Femur (tissue), 1 donor: ENCODE measurements around the gene ERCC6L.

ENCODE experiments used
- DNase-seq: peaks from one replicate; pipeline ENCODE4 v3.0.0-alpha.2; 2017

Gene ERCC6L

GRCh38 chrX:72238721-72239475 is at the start of gene ERCC6L:
Gene ERCC6L, minus strand, starts transcription at chrX:72239027. Its CDS starts 116 bp downstream, at chrX:72238911.
- DNase-seq, result peak; percentile 94

GRCh38 chrX:72282302-72282701 is 43.5 kb upstream of the ERCC6L start:
- no peak for DNase-seq

- no peak for DNase-seq
Observed at GRCh38 chrX:72280321-72280845, 41.6 kb upstream of the ERCC6L start.

- DNase-seq, result no peak
Observed at GRCh38 chrX:72276478-72276953, 37.7 kb upstream of the ERCC6L start.

GRCh38 chrX:72274526-72274925 is 35.7 kb upstream of the ERCC6L start:
- no peak for DNase-seq

GRCh38 chrX:72273718-72274117 is 34.9 kb upstream of the ERCC6L start:
- no peak for DNase-seq

GRCh38 chrX:72272868-72273267 is 34.0 kb upstream of the ERCC6L start:
- DNase-seq, result no peak

- no peak for DNase-seq
Observed at GRCh38 chrX:72271812-72272211, 33.0 kb upstream of the ERCC6L start.

- no peak for DNase-seq
Observed at GRCh38 chrX:72271091-72271788, 32.4 kb upstream of the ERCC6L start.

GRCh38 chrX:72270316-72270866 is 31.6 kb upstream of the ERCC6L start:
- DNase-seq, result no peak

GRCh38 chrX:72269671-72270251 is 30.9 kb upstream of the ERCC6L start:
- no peak for DNase-seq

GRCh38 chrX:72268597-72269365 is 30.0 kb upstream of the ERCC6L start:
- no peak for DNase-seq

GRCh38 chrX:72265263-72265662 is 26.4 kb upstream of the ERCC6L start:
- no peak for DNase-seq

- no peak for DNase-seq
Observed at GRCh38 chrX:72262077-72262476, 23.2 kb upstream of the ERCC6L start.

- no peak for DNase-seq
Observed at GRCh38 chrX:72260448-72260847, 21.6 kb upstream of the ERCC6L start.

GRCh38 chrX:72258174-72258573 is 19.3 kb upstream of the ERCC6L start:
- no peak for DNase-seq

- DNase-seq, result no peak
Observed at GRCh38 chrX:72255864-72256263, 17.0 kb upstream of the ERCC6L start.

- no peak for DNase-seq
Observed at GRCh38 chrX:72255445-72255844, 16.6 kb upstream of the ERCC6L start.

- no peak for DNase-seq
Observed at GRCh38 chrX:72254816-72255215, 16.0 kb upstream of the ERCC6L start.

- no peak for DNase-seq
Observed at GRCh38 chrX:72253686-72254085, 14.9 kb upstream of the ERCC6L start.

- no peak for DNase-seq
Observed at GRCh38 chrX:72247206-72247942, 8.5 kb upstream of the ERCC6L start.
